Body of pancreas (tissue), 4 donors: Measurements from ENCODE around the gene TTLL10.

Source experiments
- CTCF ChIP-seq, 7 experiments: fragments of 450-650 bp in 4 of 7; fragments of 200-600 bp in 3 of 7; sonication (generic) in 3 of 7; IDR thresholded peaks; one replicate each; pipeline ENCODE4 v1.5.1; 2016 to 2019; ENCODE audit warnings: antibody characterized with exemption in 7 of 7
- POLR2A ChIP-seq, 3 donors: fragments of 450-650 bp; IDR thresholded peaks; one replicate each; pipeline ENCODE4 v1.6.1; 2016; ENCODE audit warnings: antibody characterized with exemption in 3 of 3, mild to moderate bottlenecking in 2 of 3

DNA sequence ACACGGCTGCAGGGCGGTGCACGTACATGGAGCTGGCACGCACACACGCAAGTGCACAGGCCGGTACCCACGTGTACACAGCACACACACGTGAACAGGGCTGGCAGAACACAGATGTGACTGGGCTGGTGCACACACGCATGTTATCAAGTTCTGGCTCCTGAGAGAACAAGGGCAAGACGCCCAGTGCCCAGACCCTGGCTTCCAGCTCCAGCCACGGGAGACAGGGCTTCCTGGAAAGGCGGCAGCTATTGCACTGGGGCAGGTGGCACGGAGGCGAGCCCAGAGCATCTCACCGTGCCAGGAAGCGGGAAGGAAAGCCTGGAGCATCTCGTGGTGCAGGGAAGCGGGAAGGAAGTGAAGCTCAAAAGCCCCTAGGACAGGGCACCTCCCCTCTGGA, 52.2 kb downstream of the TTLL10 start:
- TF ChIP-seq CTCF (IDR thresholded peaks at IDR 0.05), result no peak
- TF ChIP-seq POLR2A (IDR thresholded peaks at IDR 0.05), result no peak
